K562 (cell line): ENCODE data around the gene RAP1A.

ENCODE experiments used
- ETV5 ChIP-seq: sonication (generic); formaldehyde crosslinking; IDR thresholded peaks from 2 replicates; pipeline ENCODE4 v1.4.0; 2020; ENCODE audit warnings: low read depth, mild to moderate bottlenecking, missing genetic modification reagents
- MAFG ChIP-seq: fragments of 450-650 bp; conservative IDR thresholded peaks from 2 replicates; pipeline ENCODE4 v1.6.1; 2016; ENCODE audit warnings: missing genetic modification characterization, missing compliant biosample characterization
- MYC ChIP-seq, 2 experiments: fragments of 250-450 bp in 1 of 2; sonication (Bioruptor Pico) in 1 of 2; IDR thresholded peaks; 2 replicates each; pipeline versions ENCODE4 v1.5.1 to v1.6.1; 2012 to 2021; ENCODE audit warnings: low read depth in 2 of 2, borderline replicate concordance in 1 of 2, improper control_type of control experiment in 1 of 2, low read length in 1 of 2, mild to moderate bottlenecking in 1 of 2, moderate library complexity in 1 of 2
- POLR2A ChIP-seq: fragments of 450-650 bp; conservative IDR thresholded peaks from 2 replicates; pipeline ENCODE4 v1.6.1; 2016
- SP1 ChIP-seq: sonication (generic); formaldehyde crosslinking; IDR thresholded peaks from 2 replicates; pipeline ENCODE4 v1.8.1; 2022; ENCODE audit warnings: mild to moderate bottlenecking, missing genetic modification reagents

GRCh38 chr1:111745675-111746613 is 126.4 kb downstream of the RAP1A start:
- TF ChIP-seq ETV5 (CRISPR knock-in tag), result no peak
- TF ChIP-seq MYC (IDR thresholded peaks at IDR 0.05; ENCODE audit: low read depth, low read length), result no peak
- TF ChIP-seq MYC (CRISPR knock-in tag; IDR thresholded peaks at IDR 0.05; ENCODE audit: borderline replicate concordance, low read depth), result no peak
- no peak for TF ChIP-seq MAFG (tag)
- TF ChIP-seq POLR2A, result no peak
- TF ChIP-seq SP1 (CRISPR knock-in tag), result no peak
